CD4-positive, CD25-positive, alpha-beta regulatory T cell (primary cell): ENCODE measurements around the gene NEGR1. TPM values are rescaled to one million over a fixed set of nuclear protein-coding genes. Genes with fewer than 3 reads are reported as not detected.
A peak's percentile ranks its signal among the peaks of the same experiment; 100 is the strongest.

Experiments used
- ATAC-seq, 2 donors: fragments of 150-1000 bp; cut with Tn5 transposase; one replicate each; pipeline ENCODE4 v1.10.0; 2021; ENCODE audit warnings: low read depth in 2 of 2, moderate number of reproducible peaks in 2 of 2, moderate library complexity in 1 of 2
- DNase-seq, 3 donors: peaks; one replicate each; pipeline versions ENCODE4 v3.0.0 to v3.0.0-alpha.2; 2012 to 2022; ENCODE audit warnings: mixed read lengths in 1 of 3
- H3K27ac ChIP-seq: one replicate; pipeline ENCODE4 v1.7.0; 2013; ENCODE audit warnings: mild to moderate bottlenecking, low read length; ENCODE audit not compliant: insufficient read depth, poor library complexity, severe bottlenecking
- H3K27me3 ChIP-seq: one replicate; pipeline ENCODE4 v1.7.0; 2013; ENCODE audit warnings: low read length; ENCODE audit not compliant: control insufficient read depth, insufficient read depth
- H3K36me3 ChIP-seq: one replicate; pipeline ENCODE4 v1.7.0; 2013; ENCODE audit warnings: mild to moderate bottlenecking, low read length, moderate library complexity; ENCODE audit not compliant: control insufficient read depth, insufficient read depth
- H3K4me1 ChIP-seq: 2 replicates; pipeline ENCODE4 v1.7.0; 2013; ENCODE audit warnings: mild to moderate bottlenecking, low read length; ENCODE audit not compliant: insufficient read depth, control insufficient read depth, poor library complexity, severe bottlenecking
- H3K4me3 ChIP-seq: one replicate; pipeline ENCODE4 v1.7.0; 2013; ENCODE audit warnings: low read depth, mild to moderate bottlenecking, low read length, moderate library complexity
- H3K9me3 ChIP-seq, 2 experiments: 1 replicate in 1 of 2; 2 replicates in 1 of 2; pipeline ENCODE4 v1.7.0; 2013; ENCODE audit warnings: low read length in 2 of 2, mild to moderate bottlenecking in 1 of 2, moderate library complexity in 1 of 2; ENCODE audit not compliant: control insufficient read depth in 2 of 2
- H3K27ac Mint-ChIP-seq, 3 donors: one replicate each; pipeline ENCODE4 v1.8.0; 2020 to 2022; ENCODE audit warnings: mild to moderate bottlenecking in 3 of 3, mixed read lengths in 3 of 3, moderate library complexity in 2 of 3
- H3K27me3 Mint-ChIP-seq: one replicate; pipeline ENCODE4 v1.8.0; 2022; ENCODE audit warnings: mild to moderate bottlenecking, mixed read lengths
- H3K36me3 Mint-ChIP-seq: one replicate; pipeline ENCODE4 v1.8.0; 2020; ENCODE audit warnings: mixed read lengths
- H3K4me1 Mint-ChIP-seq, 4 donors: one replicate each; pipeline ENCODE4 v1.8.0; 2020 to 2022; ENCODE audit warnings: mixed read lengths in 4 of 4, mild to moderate bottlenecking in 1 of 4
- H3K4me3 Mint-ChIP-seq, 4 donors: one replicate each; pipeline ENCODE4 v1.8.0; 2020 to 2022; ENCODE audit warnings: mild to moderate bottlenecking in 4 of 4, mixed read lengths in 4 of 4, moderate library complexity in 3 of 4
- H3K9me3 Mint-ChIP-seq, 7 donors: one replicate each; pipeline ENCODE4 v1.8.0; 2020 to 2022; ENCODE audit warnings: mixed read lengths in 7 of 7, mild to moderate bottlenecking in 3 of 7, moderate library complexity in 2 of 7
- polyA plus RNA-seq, 4 donors: library from polyadenylated mRNA; unstranded; fragments of 300-500 nt; fragmentation: Illumina TruSeq; gene quantifications; one replicate each; pipeline ENCODE4 v1.2.3, GENCODE V29; 2021
- total RNA-seq: library from RNA; stranded (reverse); gene quantifications from one replicate; pipeline ENCODE4 v1.2.3, GENCODE V29; 2022

The NEGR1 gene
- total and polyA plus RNA-seq, 5 donors from 2014 or later, result not detected

- H3K9me3 Mint-ChIP-seq, result peaks cover 0 to 2% (median 0%) of the 10 kb centered on the region in 7 donors
- no peak overlapping the region for H3K4me3 Mint-ChIP-seq
- H3K27me3 Mint-ChIP-seq, result no peaks in the 10 kb centered on the region
Measured at GRCh38 chr1:72003092-72003491, 279.2 kb downstream of the NEGR1 start.

DNA sequence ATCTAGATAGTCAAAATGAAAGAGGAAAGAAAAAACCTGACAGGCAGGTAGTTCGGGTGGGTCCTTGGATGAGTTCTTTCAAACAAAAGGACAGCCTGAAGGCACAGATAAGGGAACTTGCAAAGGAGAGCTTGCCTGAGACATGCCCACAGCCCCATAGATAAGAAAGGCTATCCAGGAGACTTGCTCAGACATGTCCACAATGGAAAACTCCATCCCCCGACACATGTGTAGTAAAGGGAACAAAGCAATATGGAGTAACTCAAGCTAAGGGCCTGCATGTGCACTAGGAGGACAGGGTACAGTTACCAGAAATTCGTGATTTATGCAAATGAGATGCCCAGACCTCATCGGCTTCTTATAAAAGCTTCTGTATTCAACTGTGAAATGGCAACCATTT, 281.5 kb downstream of the NEGR1 start:
- Mint-ChIP-seq H3K4me3 (no peak overlapping the region), H3K36me3 (no peaks in the 10 kb centered on the region), H3K27me3 (no peaks in the 10 kb centered on the region), H3K27ac (no peak overlapping the region), H3K4me1 (no peaks in the 10 kb centered on the region), H3K9me3 (peaks cover 0 to 14% (median 3%) of the 10 kb centered on the region in 7 donors)
- H3K4me3 ChIP-seq, result no peak overlapping the region
- no peaks in the 10 kb centered on the region for H3K27me3 ChIP-seq
- peaks cover 0 to 4% of the 10 kb centered on the region in 2 experiments for H3K9me3 ChIP-seq
- H3K27ac ChIP-seq, result no peak overlapping the region
- no peak for DNase-seq
- H3K36me3 ChIP-seq, result no peaks in the 10 kb centered on the region
- ATAC-seq, result no peak
- H3K4me1 ChIP-seq, result no peaks in the 10 kb centered on the region

More at GRCh38 chr1:72003092-72003491, 279.2 kb downstream of the NEGR1 start:
- no peak overlapping the region for H3K4me3 ChIP-seq
- no peaks in the 10 kb centered on the region for H3K27me3 ChIP-seq
- no peak for ATAC-seq
- no peaks in the 10 kb centered on the region for H3K36me3 ChIP-seq
- Mint-ChIP-seq H3K4me1 (no peaks in the 10 kb centered on the region), H3K27ac (no peak overlapping the region), H3K36me3 (no peaks in the 10 kb centered on the region)
- no peak for DNase-seq
- H3K9me3 ChIP-seq, result peaks cover 0 to 4% of the 10 kb centered on the region in 2 experiments
- no peaks in the 10 kb centered on the region for H3K4me1 ChIP-seq
- no peak overlapping the region for H3K27ac ChIP-seq

DNA sequence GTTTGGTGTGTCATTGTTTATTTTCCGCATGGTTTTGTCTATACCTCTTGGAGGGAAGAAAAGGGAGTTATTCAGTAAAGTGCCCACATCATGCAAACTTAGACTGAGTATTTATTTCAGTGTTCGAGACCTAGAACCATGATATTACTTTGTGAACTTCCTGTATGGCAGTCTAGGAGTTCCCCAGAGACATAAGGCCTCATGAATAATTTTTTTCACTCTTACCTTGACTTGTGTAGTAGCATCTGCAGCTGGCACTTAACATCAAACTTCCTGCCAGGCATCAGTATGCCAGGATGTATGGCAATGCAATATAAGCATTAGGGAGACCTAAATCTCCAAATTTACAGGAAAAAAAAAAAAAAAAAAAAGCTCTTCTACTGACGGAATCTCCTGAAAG, 287.7 kb downstream of the NEGR1 start:
- Histone ChIP-seq H3K9me3 (no peaks in the 10 kb centered on the region), H3K27me3 (no peaks in the 10 kb centered on the region), H3K36me3 (no peaks in the 10 kb centered on the region), H3K4me1 (no peaks in the 10 kb centered on the region), H3K27ac (no peak overlapping the region), H3K4me3 (no peak overlapping the region)
- H3K27me3 Mint-ChIP-seq, result no peaks in the 10 kb centered on the region
- no peaks in the 10 kb centered on the region for H3K36me3 Mint-ChIP-seq
- DNase-seq (no peak), ATAC-seq (no peak)
- H3K4me3 Mint-ChIP-seq, result no peak overlapping the region
- no peaks in the 10 kb centered on the region for H3K4me1 Mint-ChIP-seq
- H3K27ac Mint-ChIP-seq, result no peak overlapping the region
- peaks cover 0 to 14% (median 6%) of the 10 kb centered on the region in 7 donors for H3K9me3 Mint-ChIP-seq

DNA sequence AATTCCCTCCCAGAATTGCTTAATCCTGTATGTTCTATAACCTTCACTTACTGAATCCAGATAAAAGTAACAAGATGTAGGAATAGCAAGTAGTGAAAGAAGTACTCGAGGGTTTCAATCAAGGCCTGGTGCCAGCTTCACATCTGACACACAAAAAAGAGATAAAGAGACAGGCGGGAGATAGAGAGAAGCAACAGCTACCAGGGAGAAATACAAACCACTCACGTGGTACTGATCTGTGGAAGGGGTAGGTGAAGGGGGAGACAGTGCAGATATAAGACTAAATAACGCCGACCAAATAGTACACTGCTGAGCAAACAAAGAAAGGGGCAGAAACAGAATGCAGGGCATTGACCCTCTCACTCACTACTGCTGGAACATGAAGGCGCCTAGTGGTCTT, 295.2 kb downstream of the NEGR1 start:
- Histone ChIP-seq H3K27me3 (no peaks in the 10 kb centered on the region), H3K4me1 (no peaks in the 10 kb centered on the region), H3K9me3 (no peaks in the 10 kb centered on the region), H3K4me3 (no peak overlapping the region), H3K36me3 (no peaks in the 10 kb centered on the region), H3K27ac (no peak overlapping the region)
- no peak for ATAC-seq
- Mint-ChIP-seq H3K9me3 (peaks cover 0 to 8% (median 4%) of the 10 kb centered on the region in 7 donors), H3K4me3 (peak overlapping the region in 1 of 4 donors; percentile 58), H3K36me3 (no peaks in the 10 kb centered on the region), H3K27me3 (no peaks in the 10 kb centered on the region), H3K27ac (no peak overlapping the region), H3K4me1 (no peaks in the 10 kb centered on the region)
- no peak for DNase-seq

DNA sequence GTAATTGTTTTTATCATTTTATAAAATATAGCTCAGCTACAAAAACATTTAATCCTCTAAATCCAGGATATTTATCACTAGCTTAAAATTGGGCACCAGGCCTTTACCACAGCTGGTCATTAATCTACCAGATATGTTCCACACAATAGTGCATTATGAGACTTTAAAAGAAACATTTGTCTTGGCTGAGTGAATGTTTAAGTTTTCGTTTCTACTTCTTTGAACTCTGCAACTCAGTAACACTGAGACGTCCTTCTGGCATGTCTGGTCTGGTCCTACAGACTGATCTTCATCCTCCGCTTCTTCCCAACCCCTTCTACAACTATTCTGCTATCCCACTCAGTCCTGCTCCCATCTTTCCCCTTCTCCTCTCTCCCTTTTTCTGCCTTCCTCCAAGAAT, 296.2 kb downstream of the NEGR1 start:
- Histone ChIP-seq H3K9me3 (no peaks in the 10 kb centered on the region), H3K27me3 (no peaks in the 10 kb centered on the region), H3K4me3 (no peak overlapping the region), H3K36me3 (no peaks in the 10 kb centered on the region), H3K27ac (no peak overlapping the region), H3K4me1 (no peaks in the 10 kb centered on the region)
- ATAC-seq (no peak), DNase-seq (no peak)
- Mint-ChIP-seq H3K36me3 (no peaks in the 10 kb centered on the region), H3K9me3 (peaks cover 0 to 9% (median 4%) of the 10 kb centered on the region in 7 donors), H3K27ac (no peak overlapping the region), H3K4me1 (no peaks in the 10 kb centered on the region), H3K27me3 (no peaks in the 10 kb centered on the region), H3K4me3 (no peak overlapping the region)

GRCh38 chr1:71980556-71980955, 301.8 kb downstream of the NEGR1 start:
- Histone ChIP-seq H3K4me3 (no peak overlapping the region), H3K9me3 (no peaks in the 10 kb centered on the region), H3K36me3 (no peaks in the 10 kb centered on the region), H3K4me1 (no peaks in the 10 kb centered on the region), H3K27me3 (no peaks in the 10 kb centered on the region), H3K27ac (no peak overlapping the region)
- DNase-seq (no peak), ATAC-seq (no peak)
- H3K27me3 Mint-ChIP-seq, result no peaks in the 10 kb centered on the region
- peaks cover 0 to 12% (median 6%) of the 10 kb centered on the region in 7 donors for H3K9me3 Mint-ChIP-seq
- H3K4me1 Mint-ChIP-seq, result no peaks in the 10 kb centered on the region
- no peaks in the 10 kb centered on the region for H3K36me3 Mint-ChIP-seq
- H3K4me3 Mint-ChIP-seq, result no peak overlapping the region
- H3K27ac Mint-ChIP-seq, result no peak overlapping the region

- DNase-seq (no peak), ATAC-seq (no peak)
- Mint-ChIP-seq H3K4me3 (no peak overlapping the region), H3K4me1 (no peaks in the 10 kb centered on the region), H3K27me3 (no peaks in the 10 kb centered on the region), H3K36me3 (no peaks in the 10 kb centered on the region), H3K9me3 (peaks cover 0 to 11% (median 4%) of the 10 kb centered on the region in 7 donors), H3K27ac (no peak overlapping the region)
- Histone ChIP-seq H3K4me1 (no peaks in the 10 kb centered on the region), H3K36me3 (no peaks in the 10 kb centered on the region), H3K4me3 (no peak overlapping the region), H3K9me3 (no peaks in the 10 kb centered on the region), H3K27me3 (no peaks in the 10 kb centered on the region), H3K27ac (no peak overlapping the region)
Measured at GRCh38 chr1:71979882-71980281, 302.5 kb downstream of the NEGR1 start.

DNA sequence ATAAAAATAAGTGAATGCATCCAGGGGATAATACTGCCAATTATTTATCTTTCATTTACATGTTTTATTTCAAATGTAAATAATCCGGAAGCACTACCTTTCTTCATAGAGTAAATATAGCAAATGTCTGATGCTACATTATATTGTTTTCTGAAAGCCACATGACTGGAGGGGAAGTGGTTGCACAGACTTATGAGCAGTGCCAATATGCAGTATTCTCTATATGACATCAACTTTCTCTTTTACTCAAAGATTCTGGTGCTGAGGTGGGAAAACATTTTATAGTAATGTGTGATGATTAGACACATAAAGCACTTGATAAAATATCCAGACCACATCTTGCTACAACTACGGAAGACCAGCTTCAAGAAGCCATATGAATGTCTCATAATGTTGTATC, 314.7 kb downstream of the NEGR1 start:
- Mint-ChIP-seq H3K9me3 (peaks cover 0 to 12% (median 3%) of the 10 kb centered on the region in 7 donors), H3K36me3 (no peaks in the 10 kb centered on the region), H3K27ac (no peak overlapping the region)

More for the DNA sequence above, 314.7 kb downstream of the NEGR1 start:
- H3K9me3 ChIP-seq, result no peaks in the 10 kb centered on the region
- Mint-ChIP-seq H3K27me3 (no peaks in the 10 kb centered on the region), H3K4me1 (no peaks in the 10 kb centered on the region), H3K4me3 (no peak overlapping the region)
- H3K27me3 ChIP-seq, result no peaks in the 10 kb centered on the region
- no peak overlapping the region for H3K4me3 ChIP-seq
- no peak for ATAC-seq
- no peaks in the 10 kb centered on the region for H3K4me1 ChIP-seq
- H3K27ac ChIP-seq, result no peak overlapping the region
- H3K36me3 ChIP-seq, result no peaks in the 10 kb centered on the region
- no peak for DNase-seq
